AG04449 (cell line): Measurements from ENCODE around the gene LMBR1L.
"Not testable (repeated sequence)": the region's sequence is repeated elsewhere in the genome, so short reads cannot be mapped to it uniquely, and the experiment has no call there.

Source experiments
- CTCF ChIA-PET: fragments of 350-600 bp; formaldehyde crosslinking; extraction: SDS; loops from one replicate; lab custom pipeline; 2021; ENCODE audit warnings: antibody characterized with exemption; lab: Yijun Ruan, JAX
- POLR2A ChIA-PET: fragments of 400-600, 350-600 bp; formaldehyde crosslinking; extraction: SDS; loops from one replicate; lab custom pipeline; 2020; ENCODE audit warnings: antibody characterized with exemption, inconsistent platforms; lab: Yijun Ruan, JAX
- DNase-seq: peaks from one replicate; pipeline ENCODE4 v3.0.0-alpha.2; 2010; ENCODE audit warnings: low read depth, low spot score
- H3K4me3 ChIP-seq: 2 replicates; pipeline ENCODE4 v1.5.1; 2011; ENCODE audit warnings: low read depth, mild to moderate bottlenecking, control low read depth, low read length
- TF ChIP-seq, protein P1 (sequence below): IDR thresholded peaks from one replicate; pipeline ENCODE4 v1.5.1; 2011; ENCODE audit warnings: mild to moderate bottlenecking, moderate library complexity, low read length, control low read depth, inconsistent platforms; ENCODE audit not compliant: insufficient read depth; ENCODE audit errors: missing control alignments

The LMBR1L gene

DNA sequence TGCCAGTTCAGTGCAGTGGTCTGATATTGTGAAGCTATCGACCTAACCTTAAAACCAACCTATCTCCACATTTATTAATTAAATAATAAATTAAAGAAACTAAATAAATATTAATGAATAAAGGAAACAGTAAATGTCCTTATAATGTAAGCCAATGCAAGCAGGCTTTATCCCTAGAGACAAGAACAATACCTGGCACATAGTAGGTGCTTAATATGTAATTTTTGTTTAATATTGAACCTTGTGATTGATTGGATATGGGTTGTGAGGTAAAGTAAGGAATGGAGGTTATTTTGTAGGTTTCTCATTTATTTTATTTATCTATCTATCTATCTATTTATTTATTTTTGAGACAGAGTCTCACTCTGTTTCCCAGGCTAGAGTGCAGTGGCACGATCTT lies 28.4 kb upstream of the LMBR1L start:
- TF ChIP-seq, protein P1, sequence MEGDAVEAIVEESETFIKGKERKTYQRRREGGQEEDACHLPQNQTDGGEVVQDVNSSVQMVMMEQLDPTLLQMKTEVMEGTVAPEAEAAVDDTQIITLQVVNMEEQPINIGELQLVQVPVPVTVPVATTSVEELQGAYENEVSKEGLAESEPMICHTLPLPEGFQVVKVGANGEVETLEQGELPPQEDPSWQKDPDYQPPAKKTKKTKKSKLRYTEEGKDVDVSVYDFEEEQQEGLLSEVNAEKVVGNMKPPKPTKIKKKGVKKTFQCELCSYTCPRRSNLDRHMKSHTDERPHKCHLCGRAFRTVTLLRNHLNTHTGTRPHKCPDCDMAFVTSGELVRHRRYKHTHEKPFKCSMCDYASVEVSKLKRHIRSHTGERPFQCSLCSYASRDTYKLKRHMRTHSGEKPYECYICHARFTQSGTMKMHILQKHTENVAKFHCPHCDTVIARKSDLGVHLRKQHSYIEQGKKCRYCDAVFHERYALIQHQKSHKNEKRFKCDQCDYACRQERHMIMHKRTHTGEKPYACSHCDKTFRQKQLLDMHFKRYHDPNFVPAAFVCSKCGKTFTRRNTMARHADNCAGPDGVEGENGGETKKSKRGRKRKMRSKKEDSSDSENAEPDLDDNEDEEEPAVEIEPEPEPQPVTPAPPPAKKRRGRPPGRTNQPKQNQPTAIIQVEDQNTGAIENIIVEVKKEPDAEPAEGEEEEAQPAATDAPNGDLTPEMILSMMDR: no peak
- CTCF ChIA-PET: interaction anchor here (0.9 to 2.2 kb wide), 3 partner anchors 8 to 75 kb away, joined by 3 to 7 read pairs (median 4); partner anchors contain the start of gene TUBA1B
- POLR2A ChIA-PET: interaction anchor here (4.8 kb wide), 1 partner anchor 8 kb away, joined by 23 read pairs; the partner anchor contains the start of gene TUBA1B
- H3K4me3 ChIP-seq: no peak overlapping the region
- no peak for DNase-seq

DNA sequence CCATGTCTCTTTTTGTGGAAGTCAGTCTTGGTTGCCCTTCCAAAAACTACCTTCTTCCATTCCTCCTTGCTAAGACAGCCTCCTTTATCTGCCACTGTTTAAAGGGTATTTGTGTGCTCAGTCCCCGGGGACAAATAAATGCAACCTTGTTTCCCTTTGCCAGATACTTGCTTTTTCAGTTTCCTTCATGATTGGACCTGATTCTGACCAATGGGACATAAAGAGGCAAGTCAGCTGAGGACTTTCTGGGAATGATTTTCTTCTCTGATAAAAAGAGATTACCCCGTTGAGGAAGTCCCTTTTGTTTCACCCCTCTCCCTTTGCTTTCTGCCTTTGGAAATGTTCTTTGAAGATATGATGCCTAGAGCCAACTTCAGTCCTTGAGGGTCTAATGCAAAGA lies 27.9 kb upstream of the LMBR1L start:
- DNase-seq: no peak
- no peak overlapping the region for H3K4me3 ChIP-seq
- CTCF ChIA-PET: interaction anchor here (0.9 to 2.2 kb wide), 5 partner anchors 8 to 75 kb away, joined by 3 to 7 read pairs (median 4); partner anchors contain the start of gene TUBA1B
- TF ChIP-seq, protein P1: no peak
- POLR2A ChIA-PET: no interaction called here

DNA sequence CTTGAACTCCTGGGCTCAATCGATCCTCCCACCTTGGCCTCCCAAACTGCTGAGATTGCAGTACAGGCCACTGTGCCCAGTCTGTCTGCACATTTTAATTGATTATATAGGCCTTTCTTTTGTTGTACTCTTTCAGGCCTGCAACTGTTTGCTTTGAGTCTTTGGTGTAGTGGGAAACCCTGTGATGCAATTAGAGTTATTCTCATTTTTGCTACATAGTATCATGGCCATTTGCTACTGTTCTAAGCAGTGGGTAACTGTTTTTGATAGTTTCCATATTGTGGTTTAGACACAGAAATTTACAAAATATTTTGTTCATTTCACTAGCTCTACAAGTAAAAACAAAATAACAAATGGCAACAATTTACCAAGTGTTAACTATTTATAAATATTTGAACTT lies 26.8 kb upstream of the LMBR1L start:
- CTCF ChIA-PET: interaction anchor here (0.9 to 2.2 kb wide), 4 partner anchors 8 to 74 kb away, joined by 4 to 7 read pairs (median 6); no protein-coding TSS in a partner anchor
- H3K4me3 ChIP-seq: no peak overlapping the region
- no peak for DNase-seq
- POLR2A ChIA-PET: no interaction called here
- TF ChIP-seq, protein P1: no peak

DNA sequence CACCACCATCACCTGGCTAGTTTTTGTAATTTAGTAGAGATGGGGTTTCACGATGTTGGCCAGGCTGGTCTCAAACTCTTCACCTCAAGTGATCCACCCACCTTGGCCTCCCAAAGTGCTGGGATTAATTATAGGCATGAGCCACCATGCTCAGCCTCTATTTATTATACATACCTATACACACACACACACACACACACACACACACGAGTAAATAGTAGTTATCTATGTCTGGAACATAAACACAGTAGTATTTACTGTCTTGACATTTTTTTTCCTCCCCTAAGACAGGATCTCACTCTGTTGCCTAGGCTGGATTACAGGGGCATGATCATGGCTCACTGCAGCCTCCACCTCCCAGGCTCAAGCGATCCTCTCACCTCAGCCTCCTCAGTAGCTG lies 26.4 kb upstream of the LMBR1L start:
- CTCF ChIA-PET: interaction anchor here (2.2 kb wide), 1 partner anchor 38 kb away, joined by 7 read pairs; no protein-coding TSS in a partner anchor
- not testable (repeated sequence) for DNase-seq

DNA sequence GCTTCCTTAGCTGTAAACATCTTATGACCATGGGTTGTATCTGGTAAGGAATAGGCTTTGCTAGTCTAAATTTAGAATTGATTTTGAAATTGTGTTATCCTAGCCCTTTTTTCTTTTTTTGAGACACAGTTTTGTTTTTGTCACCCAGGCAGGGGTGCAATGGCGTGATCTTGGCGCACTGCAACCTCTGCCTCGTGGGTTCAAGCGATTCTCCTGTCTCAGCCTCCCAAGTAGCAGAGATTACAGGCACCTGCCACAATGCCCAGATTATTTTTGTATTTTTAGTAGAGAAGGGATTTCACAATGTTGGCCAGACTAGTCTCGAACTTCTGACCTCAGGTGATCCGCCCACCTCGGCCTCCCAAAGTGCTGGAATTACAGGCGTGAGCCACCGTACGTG lies 22.9 kb upstream of the LMBR1L start:
- TF ChIP-seq, protein P1: no peak
- no peak for DNase-seq
- ChIA-PET CTCF (interaction anchor here (0.9 to 5.7 kb wide), 5 partner anchors 13 to 100 kb away, joined by 3 to 93 read pairs (median 57); no protein-coding TSS in a partner anchor), POLR2A (interaction anchor here (0.9 to 1.2 kb wide), 2 partner anchors 24 to 38 kb away, joined by 3 to 4 read pairs; no protein-coding TSS in a partner anchor)
- no peak overlapping the region for H3K4me3 ChIP-seq

More for the DNA sequence above, 26.4 kb upstream of the LMBR1L start:
- H3K4me3 ChIP-seq, POLR2A ChIA-PET: not testable (repeated sequence)

DNA sequence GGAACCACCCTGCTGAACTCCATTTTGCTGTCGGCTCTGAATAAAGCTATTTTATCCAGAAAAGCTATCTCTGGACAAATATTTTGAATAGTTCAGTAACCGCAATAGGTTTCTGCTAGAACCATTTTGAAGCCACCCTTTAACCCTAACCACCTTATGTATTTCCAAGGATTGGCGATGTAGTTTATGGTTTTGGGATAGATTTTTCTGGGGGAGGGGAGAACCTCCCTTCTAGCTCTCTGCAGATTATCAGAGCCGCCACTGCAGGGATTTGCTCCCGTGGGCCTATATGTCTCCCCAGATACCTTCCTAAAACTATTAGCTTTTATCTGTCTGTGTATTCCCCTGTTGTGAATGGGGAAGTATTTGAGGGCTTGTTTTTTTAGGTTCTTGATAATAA lies 22.4 kb upstream of the LMBR1L start:
- ChIA-PET POLR2A (interaction anchor here (0.9 to 4.4 kb wide), 3 partner anchors 25 to 133 kb away, joined by 3 to 24 read pairs (median 4); no protein-coding TSS in a partner anchor), CTCF (interaction anchor here (0.9 to 5.7 kb wide), 5 partner anchors 12 to 101 kb away, joined by 3 to 93 read pairs (median 57); no protein-coding TSS in a partner anchor)
- DNase-seq: no peak
- peak overlapping the region; percentile 58 for H3K4me3 ChIP-seq
- TF ChIP-seq, protein P1: no peak
